ENCODE measurements around the gene RLN2.

RLN2 gene

GRCh38 chr9:5274770-5275169 lies 29.7 kb downstream of the RLN2 start:
- in situ Hi-C loops (cut with HindIII; ENCODE audit: low sequenced_read_pairs), result no loop called here

- in situ Hi-C loops (cut with HindIII; ENCODE audit: low sequenced_read_pairs), result no loop called here
Measured at GRCh38 chr9:5269249-5269715, 35.2 kb downstream of the RLN2 start.

GRCh38 chr9:5265939-5266338 lies 38.6 kb downstream of the RLN2 start:
- in situ Hi-C loops (cut with HindIII; ENCODE audit: low sequenced_read_pairs), result no loop called here

DNA sequence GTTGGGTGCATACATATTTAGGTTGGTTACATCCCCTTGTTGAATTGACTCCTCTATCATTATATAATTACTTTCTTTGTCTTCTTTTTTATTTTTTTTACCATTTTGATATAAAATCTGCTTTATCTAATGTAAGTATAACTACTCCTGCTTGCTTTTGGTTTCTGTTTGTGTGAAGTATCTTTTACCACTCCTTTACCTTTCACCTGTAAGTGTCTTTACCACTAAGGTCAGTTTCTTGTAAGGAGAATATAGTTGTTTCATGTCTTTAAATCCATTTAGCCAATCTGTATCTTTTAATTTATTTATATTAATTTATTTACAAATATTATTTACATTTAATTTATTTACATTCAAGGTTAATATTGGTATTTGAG lies 40.3 kb downstream of the RLN2 start:
- in situ Hi-C loops (cut with HindIII; ENCODE audit: low sequenced_read_pairs), result no loop called here

- in situ Hi-C loops (cut with HindIII; ENCODE audit: low sequenced_read_pairs), result no loop called here
Measured at GRCh38 chr9:5263351-5264218, 40.9 kb downstream of the RLN2 start.

Data from DLD1 (cell line).